Tibial nerve (tissue), 4 donors: ENCODE data around the gene PDZD2.

ENCODE experiments used
- CTCF ChIP-seq, 5 experiments: fragments of 200-600 bp in 3 of 5; fragments of 450-650 bp in 2 of 5; sonication (generic) in 3 of 5; IDR thresholded peaks; one replicate each; pipeline ENCODE4 v1.5.1; 2016 to 2019; ENCODE audit warnings: antibody characterized with exemption in 5 of 5, mild to moderate bottlenecking in 3 of 5, moderate library complexity in 2 of 5
- EP300 ChIP-seq, 2 donors: sonication (generic); formaldehyde crosslinking; IDR thresholded peaks; one replicate each; pipeline ENCODE4 v1.6.1; 2017; ENCODE audit warnings: antibody characterized with exemption in 2 of 2, mild to moderate bottlenecking in 1 of 2
- POLR2A ChIP-seq, 2 donors: fragments of 450-650 bp; IDR thresholded peaks; one replicate each; pipeline ENCODE4 v1.6.1; 2017; ENCODE audit warnings: antibody characterized with exemption in 2 of 2, mild to moderate bottlenecking in 2 of 2, moderate library complexity in 2 of 2

- TF ChIP-seq CTCF (IDR thresholded peaks at IDR 0.05), result no peak
- no peak for TF ChIP-seq POLR2A (IDR thresholded peaks at IDR 0.05)
- no peak for TF ChIP-seq EP300 (IDR thresholded peaks at IDR 0.05)
Measured at GRCh38 chr5:32071351-32071944, 432.5 kb downstream of the PDZD2 start.
